GM12878 (cell line): ENCODE data around the gene EHD1. TPM values are rescaled to one million over a fixed set of nuclear protein-coding genes. Genes with fewer than 3 reads are reported as not detected.

Experiments used
- ATAC-seq: fragments of 200-7000 bp; cut with Tn5 transposase; 3 replicates; pipeline ENCODE4 v1.9.1; 2020; ENCODE audit warnings: mild to moderate bottlenecking, moderate library complexity
- BruUV-seq: library from RNA; stranded (reverse); fragments of 400-500 nt; replicated peaks from 2 replicates; lab custom pipeline; 2021; lab: Mats Ljungman, UMichigan
- CTCF ChIA-PET: fragments of 300-600 bp; sonication (Branson Sonifier 250); formaldehyde crosslinking; extraction: SDS; loops from one replicate; lab custom pipeline; 2021; ENCODE audit warnings: inconsistent platforms; lab: Yijun Ruan, JAX
- POLR2A ChIA-PET: fragments of 350-600 bp; formaldehyde crosslinking; extraction: SDS; loops from one replicate; lab custom pipeline; 2021; ENCODE audit warnings: inconsistent platforms; lab: Charles Lee
- RAD21 ChIA-PET: fragments of 300-600 bp; sonication (Branson Sonifier 250); formaldehyde crosslinking; loops from one replicate; lab custom pipeline; 2023; ENCODE audit warnings: antibody characterized with exemption; ENCODE audit not compliant: unreplicated experiment; lab: Charles Lee
- SMC1A ChIA-PET: fragments of 300-600 bp; sonication (Branson Sonifier 250); formaldehyde crosslinking; loops from one replicate; lab custom pipeline; 2023; ENCODE audit not compliant: unreplicated experiment, uncharacterized antibody; lab: Charles Lee
- DNase-seq: peaks from one replicate; pipeline ENCODE4 v3.0.0-alpha.2; 2011; ENCODE audit warnings: low read depth, low spot score
- FAIRE-seq: peaks from 3 replicates; lab custom pipeline; 2011; peaks lifted over from hg19 to GRCh38; lab: Jason Lieb, UNC
- H2AFZ ChIP-seq: 2 replicates; pipeline ENCODE4 v1.6.0; 2011; ENCODE audit warnings: low read depth, low read length, control low read depth; ENCODE audit not compliant: control insufficient read depth
- H3K27ac ChIP-seq: 2 replicates; pipeline ENCODE4 v1.5.1; 2011; ENCODE audit warnings: control low read depth; ENCODE audit not compliant: control insufficient read depth, insufficient read depth
- H3K27me3 ChIP-seq, 2 experiments: replicated peaks in 1 of 2; 2 replicates each; pipeline versions ENCODE4 v1.6.0 to v1.6.1; 2011; ENCODE audit warnings: low read length in 1 of 2; ENCODE audit not compliant: control insufficient read depth in 2 of 2, insufficient read depth in 2 of 2
- H3K36me3 ChIP-seq, 2 experiments: 2 replicates each; pipeline ENCODE4 v1.5.1; 2011; ENCODE audit warnings: low read length in 1 of 2; ENCODE audit not compliant: control insufficient read depth in 2 of 2, insufficient read depth in 2 of 2
- H3K4me1 ChIP-seq: 2 replicates; pipeline ENCODE4 v1.6.1; 2011; ENCODE audit warnings: mild to moderate bottlenecking, low read length, moderate library complexity, mixed read lengths; ENCODE audit not compliant: control insufficient read depth, insufficient read depth
- H3K4me2 ChIP-seq: 2 replicates; pipeline ENCODE4 v1.6.0; 2011; ENCODE audit warnings: control low read depth; ENCODE audit not compliant: control insufficient read depth, insufficient read depth
- H3K4me3 ChIP-seq: fragments of 200-600 bp; sonication (generic); 2 replicates; pipeline ENCODE4 v1.5.1; 2016
- H3K79me2 ChIP-seq: 2 replicates; pipeline ENCODE4 v1.6.0; 2011; ENCODE audit warnings: low read length; ENCODE audit not compliant: control insufficient read depth, insufficient read depth
- H3K9ac ChIP-seq: 2 replicates; pipeline ENCODE4 v1.8.0; 2011; ENCODE audit warnings: low read length, control low read depth, mixed read lengths; ENCODE audit not compliant: control insufficient read depth, insufficient read depth
- H3K9me3 ChIP-seq: replicated peaks from 3 replicates; pipeline ENCODE4 v1.5.1; 2011; ENCODE audit warnings: mild to moderate bottlenecking, low read length; ENCODE audit not compliant: control insufficient read depth, insufficient read depth
- H4K20me1 ChIP-seq: 2 replicates; pipeline ENCODE4 v1.6.0; 2011; ENCODE audit not compliant: control insufficient read depth, insufficient read depth
- ATF7 ChIP-seq: fragments of 450-650 bp; IDR thresholded peaks from 2 replicates; pipeline ENCODE4 v1.6.1; 2016; ENCODE audit warnings: low read depth, mild to moderate bottlenecking
- LARP7 ChIP-seq: fragments of 450-650 bp; IDR thresholded peaks from 2 replicates; pipeline ENCODE4 v1.6.1; 2017; ENCODE audit warnings: mild to moderate bottlenecking
- MEF2B ChIP-seq: fragments of 450-650 bp; IDR thresholded peaks from 2 replicates; pipeline ENCODE4 v1.6.1; 2018; ENCODE audit warnings: mild to moderate bottlenecking, moderate library complexity; ENCODE audit not compliant: partially characterized antibody, poor library complexity, severe bottlenecking
- MYC ChIP-seq: IDR thresholded peaks from 2 replicates; pipeline ENCODE4 v1.6.1; 2011; ENCODE audit warnings: mild to moderate bottlenecking, low read length, moderate library complexity, inconsistent platforms; ENCODE audit not compliant: insufficient read depth, insufficient replicate concordance, insufficient read length, severe bottlenecking
- POU2F2 ChIP-seq: IDR thresholded peaks from 3 replicates; pipeline ENCODE4 v1.6.1; 2011; ENCODE audit warnings: low read depth, mild to moderate bottlenecking, low read length, borderline replicate concordance
- WGBS: methylation state at CpG from one replicate; pipeline ENCODE4 v1.1.6; 2016; ENCODE audit warnings: low lambda C conversion rate; ENCODE audit not compliant: insufficient replicate concordance, insufficient coverage; ENCODE audit errors: missing lambda C conversion rate; 5-methylcytosine and 5-hydroxymethylcytosine counted together
- in situ Hi-C: fragments of 300-500 bp; cut with MboI; formaldehyde crosslinking; loops from 9 replicates; pipeline ENCODE4 v1.14.3; 2018; ENCODE audit warnings: mixed read lengths
- intact Hi-C: fragments of 100-400 bp; cut with micrococcal nuclease; formaldehyde crosslinking; loops from one replicate; pipeline ENCODE4 v1.14.2; 2022; ENCODE audit not compliant: unreplicated experiment
- polyA plus RNA-seq, 11 experiments: library from polyadenylated mRNA; depleted of rRNA in 4 of 11; unstranded in 6 of 11; stranded (reverse) in 5 of 11; fragments of >200 nt; fragmentation: Nextera tagmentation in 4 of 11; fragmentation: Illumina TruSeq in 1 of 11; extraction: Ambion mirVana in 4 of 11; extraction: Trizol in 1 of 11; gene quantifications; 1 replicate in 1 of 11; 2 replicates in 10 of 11; pipeline versions ENCODE4 v1.2.1 to v1.2.3, GENCODE V29; 2011 to 2016; ENCODE audit warnings: inconsistent platforms in 2 of 11, missing spikeins in 2 of 11, low read depth in 1 of 11
- total RNA-seq, 4 experiments: library from RNA; depleted of rRNA in 3 of 4; stranded (reverse); fragments of >200 nt in 3 of 4; fragmentation: Illumina TruSeq in 1 of 4; extraction: Trizol in 1 of 4; gene quantifications; 2 replicates each; pipeline versions ENCODE4 v1.2.1 to v1.2.3, GENCODE V29; 2013 to 2021
- TF ChIP-seq, protein P1 (sequence below): IDR thresholded peaks from 2 replicates; pipeline ENCODE4 v1.6.1; 2012; ENCODE audit warnings: low read depth, low read length, improper control_type of control experiment

EHD1 gene
- total and polyA plus RNA-seq, 10 of the 15 experiments (the other 5 are each of a cell fraction or from before 2014, with no cell fraction given) = 1.0 to 165 (median 66.5) TPM

DNA sequence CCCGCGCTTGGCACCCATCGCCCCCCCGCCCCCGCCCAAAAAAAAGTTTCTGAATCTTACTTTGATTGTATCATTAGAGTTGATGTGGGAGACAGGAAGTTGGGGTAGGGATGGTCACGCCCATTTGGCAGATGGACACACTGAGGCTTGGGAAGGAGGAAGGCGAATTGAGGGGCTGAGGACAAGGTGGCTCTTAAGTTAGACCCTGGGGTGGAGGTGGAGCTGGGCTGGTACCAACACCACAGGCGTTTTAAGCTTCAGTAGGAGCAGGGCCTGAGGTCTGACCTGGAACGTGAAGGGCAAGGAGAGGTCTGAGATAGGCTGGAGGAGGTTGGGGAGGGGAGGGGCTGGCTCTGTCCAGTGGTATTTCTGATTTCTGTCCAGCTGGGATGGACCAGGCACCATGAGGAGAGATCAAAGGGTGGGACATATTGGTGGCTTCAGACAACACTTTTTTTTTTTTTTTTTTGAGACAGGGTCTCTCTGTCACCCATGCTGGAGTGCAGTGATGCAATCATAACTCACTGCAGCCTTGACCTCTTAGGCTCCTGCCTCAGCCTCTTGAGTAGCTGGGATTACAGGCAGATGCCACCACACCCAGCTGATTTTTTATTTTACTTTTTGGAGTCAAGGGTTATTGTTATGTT is 33.2 kb downstream of the EHD1 start:
- H3K79me2 ChIP-seq = no peaks in the 10 kb centered on the region
- BruUV-seq = no TSS peak
- ChIA-PET RAD21 (interaction anchor here (0.6 to 12.9 kb wide), 5 partner anchors 19 to 513 kb away, joined by 3 to 316 read pairs (median 3); no protein-coding TSS in a partner anchor), POLR2A (interaction anchor here (0.5 to 12.2 kb wide), 3 partner anchors 19 to 54 kb away, joined by 3 to 232 read pairs (median 3); no protein-coding TSS in a partner anchor), SMC1A (interaction anchor here (1.2 to 12.7 kb wide), 6 partner anchors 18 to 166 kb away, joined by 3 to 306 read pairs (median 28); no protein-coding TSS in a partner anchor), CTCF (interaction anchor here (0.6 to 28.8 kb wide), 17 partner anchors 18 to 488 kb away, joined by 3 to 1208 read pairs (median 4); partner anchors contain the start of genes ARL2, BATF2, CAPN1 and EHD1)
- FAIRE-seq = no peak
- DNase-seq = no peak
- no peak overlapping the region for H3K27ac ChIP-seq
- TF ChIP-seq MEF2B (no peak), ATF7 (no peak), POU2F2 (no peak), MYC (no peak), LARP7 (no peak)
- TF ChIP-seq, protein P1, sequence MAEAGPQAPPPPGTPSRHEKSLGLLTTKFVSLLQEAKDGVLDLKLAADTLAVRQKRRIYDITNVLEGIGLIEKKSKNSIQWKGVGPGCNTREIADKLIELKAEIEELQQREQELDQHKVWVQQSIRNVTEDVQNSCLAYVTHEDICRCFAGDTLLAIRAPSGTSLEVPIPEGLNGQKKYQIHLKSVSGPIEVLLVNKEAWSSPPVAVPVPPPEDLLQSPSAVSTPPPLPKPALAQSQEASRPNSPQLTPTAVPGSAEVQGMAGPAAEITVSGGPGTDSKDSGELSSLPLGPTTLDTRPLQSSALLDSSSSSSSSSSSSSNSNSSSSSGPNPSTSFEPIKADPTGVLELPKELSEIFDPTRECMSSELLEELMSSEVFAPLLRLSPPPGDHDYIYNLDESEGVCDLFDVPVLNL = no peak
- no peak overlapping the region; the same call in 1 of the 2 replicates for H3K9ac ChIP-seq
- H3K4me2 ChIP-seq = peak overlapping the region; percentile 60
- in situ Hi-C loops = loop anchor here (5.0 kb wide), 1 partner anchor 47 kb away; no protein-coding TSS in a partner anchor
- intact Hi-C loops = loop anchor here (10.0 kb wide), 1 partner anchor 410 kb away; no protein-coding TSS in a partner anchor
- WGBS = 17% methylated on average over 9 of the region's 9 CpGs
- no peaks in the 10 kb centered on the region for H4K20me1 ChIP-seq
- ATAC-seq = no peak
- H3K4me1 ChIP-seq = peaks cover 38% of the 10 kb centered on the region
- no peaks in the 10 kb centered on the region for H3K9me3 ChIP-seq
- peak overlapping the region; percentile 70; the same call in 1 of the 2 replicates for H3K4me3 ChIP-seq
- H3K27me3 ChIP-seq = no peaks in the 10 kb centered on the region
- no peak overlapping the region for H2AFZ ChIP-seq
- no peaks in the 10 kb centered on the region for H3K36me3 ChIP-seq
